OCI-LY7 (cell line): ENCODE measurements around the gene GBX2. TPM values are rescaled to one million over a fixed set of nuclear protein-coding genes. Genes with fewer than 3 reads are reported as not detected.

Source experiments
- BruUV-seq: library from RNA; stranded (reverse); fragments of 400-500 nt; replicated peaks from 2 replicates; lab custom pipeline; 2021; lab: Mats Ljungman, UMichigan
- CTCF ChIA-PET: fragments of 300-600 bp; sonication (Branson Sonifier 250); formaldehyde crosslinking; loops from one replicate; lab custom pipeline; 2022; ENCODE audit warnings: antibody characterized with exemption; ENCODE audit not compliant: unreplicated experiment; lab: Charles Lee
- POLR2A ChIA-PET: fragments of 300-600 bp; sonication (Branson Sonifier 250); formaldehyde crosslinking; loops from one replicate; lab custom pipeline; 2022; ENCODE audit warnings: antibody characterized with exemption; lab: Charles Lee
- DNase-seq: peaks from one replicate; pipeline ENCODE4 v3.0.0-alpha.2; 2015; ENCODE audit warnings: low spot score
- H2AFZ ChIP-seq: fragments of 200-600 bp; sonication (generic), shearing (Covaris generic); 2 replicates; pipeline ENCODE4 v1.6.1; 2014; ENCODE audit warnings: mild to moderate bottlenecking, antibody characterized with exemption, low read length, moderate library complexity
- H3K27ac ChIP-seq: fragments of 200-600 bp; sonication (generic); 2 replicates; pipeline ENCODE4 v1.5.1; 2014; ENCODE audit warnings: mixed run types, low read depth, mild to moderate bottlenecking, moderate library complexity, low read length, inconsistent platforms; ENCODE audit not compliant: poor library complexity, severe bottlenecking
- H3K36me3 ChIP-seq: fragments of 200-600 bp; sonication (generic); 2 replicates; pipeline ENCODE4 v1.6.1; 2014; ENCODE audit warnings: mild to moderate bottlenecking, antibody characterized with exemption, low read length, moderate library complexity, mixed read lengths; ENCODE audit not compliant: insufficient read depth
- H3K4me1 ChIP-seq: fragments of 200-600 bp; sonication (generic); 2 replicates; pipeline ENCODE4 v1.5.1; 2014; ENCODE audit warnings: mild to moderate bottlenecking, low read length; ENCODE audit not compliant: insufficient read depth, poor library complexity, severe bottlenecking
- H3K4me2 ChIP-seq: fragments of 200-600 bp; sonication (generic); 2 replicates; pipeline ENCODE4 v1.6.1; 2014; ENCODE audit warnings: mild to moderate bottlenecking, low read length
- H3K4me3 ChIP-seq: fragments of 200-600 bp; sonication (generic); 2 replicates; pipeline ENCODE4 v1.5.1; 2014; ENCODE audit warnings: mild to moderate bottlenecking, low read depth, low read length; ENCODE audit not compliant: poor library complexity, severe bottlenecking
- H3K79me2 ChIP-seq: fragments of 200-600 bp; sonication (generic); 2 replicates; pipeline ENCODE4 v1.6.1; 2016; ENCODE audit warnings: low read depth, mild to moderate bottlenecking, low read length, moderate library complexity, mixed read lengths; ENCODE audit not compliant: insufficient read depth
- H3K9me2 ChIP-seq: fragments of 200-600 bp; sonication (generic); 2 replicates; pipeline ENCODE4 v1.6.1; 2016; ENCODE audit warnings: mild to moderate bottlenecking, low read length, mixed read lengths; ENCODE audit not compliant: insufficient read depth
- H3K9me3 ChIP-seq: fragments of 200-600 bp; sonication (generic); 2 replicates; pipeline ENCODE4 v1.6.1; 2014; ENCODE audit warnings: mild to moderate bottlenecking, mixed run types, low read length, mixed read lengths
- H4K20me1 ChIP-seq: fragments of 200-600 bp; sonication (generic); 2 replicates; pipeline ENCODE4 v1.6.1; 2014; ENCODE audit warnings: mild to moderate bottlenecking, antibody characterized with exemption, low read length, moderate library complexity, mixed read lengths; ENCODE audit not compliant: insufficient read depth
- CTCF ChIP-seq: fragments of 200-600 bp; sonication (generic); conservative IDR thresholded peaks from 2 replicates; pipeline ENCODE4 v1.5.1; 2014; ENCODE audit warnings: mild to moderate bottlenecking, antibody characterized with exemption, low read length, moderate library complexity, mixed read lengths
- EZH2phosphoT487 ChIP-seq: fragments of 200-600 bp; sonication (generic); IDR thresholded peaks from 2 replicates; pipeline ENCODE4 v1.6.1; 2018; ENCODE audit warnings: low read depth, borderline replicate concordance, mild to moderate bottlenecking, mixed run types, antibody characterized with exemption, low read length, moderate library complexity, mixed read lengths
- intact Hi-C: fragments of 100-400 bp; cut with micrococcal nuclease; formaldehyde crosslinking; loops from one replicate; pipeline ENCODE4 v1.10.0; 2022; ENCODE audit not compliant: unreplicated experiment
- total RNA-seq, 2 experiments: library from RNA; depleted of rRNA in 1 of 2; stranded (reverse); fragments of >200 nt in 1 of 2; shearing (Covaris generic) in 1 of 2; gene quantifications; 2 replicates each; pipeline ENCODE4 v1.2.3, GENCODE V29; 2014 to 2022

Gene GBX2
- total RNA-seq, 2 experiments from 2014 or later: not detected

- DNase-seq: no peak
- Histone ChIP-seq H3K4me2 (no peak overlapping the region), H3K4me3 (no peak overlapping the region), H3K9me2 (no peaks in the 10 kb centered on the region), H3K9me3 (no peaks in the 10 kb centered on the region), H3K79me2 (no peaks in the 10 kb centered on the region), H4K20me1 (no peaks in the 10 kb centered on the region), H3K4me1 (no peaks in the 10 kb centered on the region), H3K36me3 (no peaks in the 10 kb centered on the region), H2AFZ (no peak overlapping the region), H3K27ac (no peak overlapping the region)
- BruUV-seq: no TSS peak
- intact Hi-C loops: no loop called here
- POLR2A ChIA-PET: no interaction called here
- CTCF ChIA-PET: no interaction called here
- TF ChIP-seq CTCF: no peak
Observed at GRCh38 chr2:236161082-236161462, 7.1 kb downstream of the GBX2 start.

GRCh38 chr2:236160366-236161081 is 7.7 kb downstream of the GBX2 start:
- H2AFZ ChIP-seq: no peak overlapping the region
- no TSS peak for BruUV-seq
- no peak overlapping the region for H3K27ac ChIP-seq
- no peaks in the 10 kb centered on the region for H4K20me1 ChIP-seq
- H3K79me2 ChIP-seq: no peaks in the 10 kb centered on the region
- no peak for DNase-seq
- H3K9me2 ChIP-seq: no peaks in the 10 kb centered on the region
- no peaks in the 10 kb centered on the region for H3K36me3 ChIP-seq
- H3K9me3 ChIP-seq: no peaks in the 10 kb centered on the region
- ChIA-PET CTCF (no interaction called here), POLR2A (interaction anchor here (0.6 kb wide), 1 partner anchor 371 kb away, joined by 6 read pairs; no protein-coding TSS in a partner anchor)
- H3K4me1 ChIP-seq: no peaks in the 10 kb centered on the region
- no peak overlapping the region for H3K4me3 ChIP-seq
- intact Hi-C loops: no loop called here
- TF ChIP-seq CTCF (no peak), EZH2phosphoT487 (no peak)
- H3K4me2 ChIP-seq: no peak overlapping the region

- H3K4me1 ChIP-seq: no peaks in the 10 kb centered on the region
- no peak for DNase-seq
- no peaks in the 10 kb centered on the region for H3K9me2 ChIP-seq
- no peaks in the 10 kb centered on the region for H3K36me3 ChIP-seq
- no peaks in the 10 kb centered on the region for H3K79me2 ChIP-seq
- H3K27ac ChIP-seq: no peak overlapping the region
- ChIA-PET POLR2A (interaction anchor here (0.6 kb wide), 1 partner anchor 370 kb away, joined by 6 read pairs; no protein-coding TSS in a partner anchor), CTCF (no interaction called here)
- intact Hi-C loops: no loop called here
- no peak overlapping the region for H3K4me3 ChIP-seq
- BruUV-seq: no TSS peak
- no peak overlapping the region for H2AFZ ChIP-seq
- H4K20me1 ChIP-seq: no peaks in the 10 kb centered on the region
- H3K4me2 ChIP-seq: no peak overlapping the region
- H3K9me3 ChIP-seq: no peaks in the 10 kb centered on the region
- no peak for TF ChIP-seq EZH2phosphoT487
- TF ChIP-seq CTCF: no peak
Observed at GRCh38 chr2:236159778-236160170, 8.4 kb downstream of the GBX2 start.
